HL-60 (cell line): ENCODE results near the gene COL18A1.

Experiments used
- CTCF ChIP-seq: IDR thresholded peaks from one replicate; pipeline ENCODE4 v1.5.1; 2011; ENCODE audit warnings: low read length, control low read depth, inconsistent platforms; ENCODE audit not compliant: insufficient read depth
- GABPA ChIP-seq: IDR thresholded peaks from 2 replicates; pipeline ENCODE4 v1.6.1; 2012; ENCODE audit warnings: low read depth
- POLR2AphosphoS5 ChIP-seq: IDR thresholded peaks from 2 replicates; pipeline ENCODE4 v1.6.1; 2012; ENCODE audit warnings: low read depth
- SPI1 ChIP-seq: IDR thresholded peaks from 2 replicates; pipeline ENCODE4 v1.6.1; 2012; ENCODE audit warnings: low read depth, mild to moderate bottlenecking, borderline replicate concordance

GRCh38 chr21:45371655-45372054 lies 33.3 kb upstream of the COL18A1 start:
- no peak for TF ChIP-seq CTCF
- TF ChIP-seq GABPA: no peak
- no peak for TF ChIP-seq POLR2AphosphoS5
- TF ChIP-seq SPI1: no peak
